Thoracic aorta (tissue), 2 donors: Measurements from ENCODE around the gene DTL. TPM values are rescaled to one million over a fixed set of nuclear protein-coding genes. Genes with fewer than 3 reads are reported as not detected.

Experiments
- ATAC-seq: fragments of 150-250 bp; one replicate; pipeline ENCODE4 v1.8.0; 2017; ENCODE audit warnings: low read depth; ENCODE audit not compliant: insufficient number of reproducible peaks, low FRiP score
- DNase-seq: peaks from one replicate; pipeline ENCODE4 v3.0.0-alpha.2; 2020; ENCODE audit warnings: low spot score
- H3K27ac ChIP-seq, 2 donors: fragments of 200-600 bp; sonication (generic); 1 replicate in 1 of 2; 2 replicates in 1 of 2; pipeline ENCODE4 v1.5.1; 2016; ENCODE audit warnings: mild to moderate bottlenecking in 2 of 2, moderate library complexity in 2 of 2
- H3K27me3 ChIP-seq: fragments of 200-600 bp; sonication (generic); replicated peaks from 2 replicates; pipeline ENCODE4 v1.6.0; 2016; ENCODE audit warnings: mild to moderate bottlenecking; ENCODE audit not compliant: insufficient read depth
- H3K36me3 ChIP-seq: fragments of 200-600 bp; sonication (generic); one replicate; pipeline ENCODE4 v1.5.1; 2016
- H3K4me1 ChIP-seq, 2 donors: fragments of 200-600 bp; sonication (generic); 1 replicate in 1 of 2; 2 replicates in 1 of 2; pipeline versions ENCODE4 v1.5.1 to v1.6.0; 2016; ENCODE audit warnings: low read depth in 2 of 2, mild to moderate bottlenecking in 1 of 2; ENCODE audit not compliant: control insufficient read depth in 1 of 2
- H3K4me3 ChIP-seq: fragments of 200-600 bp; sonication (generic); 2 replicates; pipeline ENCODE4 v1.5.1; 2016; ENCODE audit warnings: mild to moderate bottlenecking
- H3K9me3 ChIP-seq: fragments of 200-600 bp; sonication (generic); 2 replicates; pipeline ENCODE4 v1.5.1; 2016
- total RNA-seq, 2 donors: library from RNA; depleted of rRNA; stranded (reverse); fragments of >200 nt; gene quantifications; one replicate each; pipeline versions ENCODE4 v1.1.0 to v1.2.3, GENCODE V29; 2016
- TF ChIP-seq, protein P1 (sequence below): fragments of 200-600 bp; sonication (generic); IDR thresholded peaks from one replicate; pipeline ENCODE4 v1.5.1; 2019; ENCODE audit warnings: antibody characterized with exemption

The DTL gene
- total RNA-seq, 2 donors from 2014 or later, result 0.21 to 3.4 TPM

DNA sequence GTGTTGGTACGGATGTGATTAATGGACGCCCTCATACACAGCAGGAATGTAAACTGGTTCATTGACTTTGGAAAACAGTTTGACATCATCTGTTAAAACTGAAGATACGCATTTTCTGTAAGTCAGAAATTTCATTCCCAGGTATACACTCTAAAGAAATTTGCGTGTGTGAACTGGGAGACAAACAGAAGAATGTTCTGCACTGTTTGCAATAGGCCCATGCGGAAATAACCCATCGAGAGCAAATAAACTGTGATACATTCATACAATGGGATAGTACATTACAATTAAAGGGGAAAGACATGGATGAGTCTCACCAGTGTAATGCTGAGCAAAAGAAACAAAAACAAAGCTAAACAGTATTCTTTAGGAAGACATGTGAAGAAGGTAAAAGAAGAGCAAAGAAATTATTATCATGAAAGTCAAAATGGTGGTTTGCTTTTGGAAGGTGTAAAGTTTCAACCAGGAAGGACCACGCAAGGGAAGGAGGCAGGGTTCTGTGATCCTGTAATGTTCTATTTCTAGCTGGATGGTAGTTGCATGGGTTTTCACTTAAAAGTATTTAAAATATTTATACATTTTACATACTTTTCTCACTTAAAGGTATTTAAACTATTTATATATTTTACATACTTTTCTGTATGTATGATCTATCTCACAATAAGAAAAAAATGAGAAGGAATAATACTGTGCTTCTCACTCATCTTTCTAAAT is 30.5 kb upstream of the DTL start:
- no peaks in the 10 kb centered on the region for H3K4me1 ChIP-seq
- ATAC-seq, result no peak
- H3K27me3 ChIP-seq, result no peaks in the 10 kb centered on the region
- TF ChIP-seq, protein P1, sequence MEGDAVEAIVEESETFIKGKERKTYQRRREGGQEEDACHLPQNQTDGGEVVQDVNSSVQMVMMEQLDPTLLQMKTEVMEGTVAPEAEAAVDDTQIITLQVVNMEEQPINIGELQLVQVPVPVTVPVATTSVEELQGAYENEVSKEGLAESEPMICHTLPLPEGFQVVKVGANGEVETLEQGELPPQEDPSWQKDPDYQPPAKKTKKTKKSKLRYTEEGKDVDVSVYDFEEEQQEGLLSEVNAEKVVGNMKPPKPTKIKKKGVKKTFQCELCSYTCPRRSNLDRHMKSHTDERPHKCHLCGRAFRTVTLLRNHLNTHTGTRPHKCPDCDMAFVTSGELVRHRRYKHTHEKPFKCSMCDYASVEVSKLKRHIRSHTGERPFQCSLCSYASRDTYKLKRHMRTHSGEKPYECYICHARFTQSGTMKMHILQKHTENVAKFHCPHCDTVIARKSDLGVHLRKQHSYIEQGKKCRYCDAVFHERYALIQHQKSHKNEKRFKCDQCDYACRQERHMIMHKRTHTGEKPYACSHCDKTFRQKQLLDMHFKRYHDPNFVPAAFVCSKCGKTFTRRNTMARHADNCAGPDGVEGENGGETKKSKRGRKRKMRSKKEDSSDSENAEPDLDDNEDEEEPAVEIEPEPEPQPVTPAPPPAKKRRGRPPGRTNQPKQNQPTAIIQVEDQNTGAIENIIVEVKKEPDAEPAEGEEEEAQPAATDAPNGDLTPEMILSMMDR, result no peak
- peaks cover 5% of the 10 kb centered on the region for H3K36me3 ChIP-seq
- no peak overlapping the region for H3K27ac ChIP-seq
- DNase-seq, result no peak
- H3K9me3 ChIP-seq, result no peaks in the 10 kb centered on the region
- H3K4me3 ChIP-seq, result no peak overlapping the region

DNA sequence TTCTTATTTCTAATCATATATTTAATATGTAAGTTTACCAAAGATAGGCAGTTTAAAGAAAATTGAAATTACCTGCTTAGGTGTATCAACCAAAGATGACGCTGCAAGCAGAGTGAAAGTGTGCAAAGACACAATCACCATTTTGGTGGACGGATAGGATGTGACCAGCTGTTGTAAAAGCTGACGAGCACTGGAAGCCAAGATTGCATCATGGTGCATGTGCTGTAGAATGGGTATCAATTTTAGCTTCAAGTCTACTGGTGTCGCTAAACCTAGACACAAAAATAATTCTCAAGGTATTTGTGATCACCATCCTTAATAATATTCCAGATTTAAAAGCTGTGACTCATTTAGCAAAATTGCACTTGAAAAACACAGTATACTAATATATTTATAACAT is 28.4 kb upstream of the DTL start:
- TF ChIP-seq, protein P1, result no peak
- DNase-seq (no peak), ATAC-seq (no peak)
- Histone ChIP-seq H3K4me1 (no peaks in the 10 kb centered on the region), H3K27me3 (no peaks in the 10 kb centered on the region), H3K9me3 (no peaks in the 10 kb centered on the region), H3K4me3 (no peak overlapping the region), H3K27ac (no peak overlapping the region), H3K36me3 (peaks cover 5% of the 10 kb centered on the region)

DNA sequence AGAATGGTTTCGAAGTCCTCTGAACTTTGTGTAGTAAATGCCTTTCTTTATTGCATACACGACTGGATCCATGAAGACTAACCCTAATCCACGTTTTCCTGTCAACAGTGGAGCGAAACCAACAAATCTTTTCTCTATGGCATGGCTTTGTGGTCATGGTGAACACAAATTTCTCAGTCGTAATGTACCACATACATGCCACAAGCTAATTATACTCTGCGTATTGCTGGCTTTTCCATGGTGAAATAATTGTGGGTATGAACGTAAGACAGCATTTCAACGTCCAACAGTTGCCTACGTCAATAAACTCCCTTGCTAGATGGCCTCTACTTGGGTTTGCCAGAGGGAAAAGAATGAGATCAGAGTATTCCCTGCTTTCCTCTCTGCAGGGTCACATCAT is 27.7 kb upstream of the DTL start:
- Histone ChIP-seq H3K4me1 (no peaks in the 10 kb centered on the region), H3K9me3 (no peaks in the 10 kb centered on the region), H3K27ac (no peak overlapping the region), H3K27me3 (no peaks in the 10 kb centered on the region), H3K36me3 (peaks cover 5% of the 10 kb centered on the region), H3K4me3 (no peak overlapping the region)
- TF ChIP-seq, protein P1, result no peak
- ATAC-seq (no peak), DNase-seq (no peak)

DNA sequence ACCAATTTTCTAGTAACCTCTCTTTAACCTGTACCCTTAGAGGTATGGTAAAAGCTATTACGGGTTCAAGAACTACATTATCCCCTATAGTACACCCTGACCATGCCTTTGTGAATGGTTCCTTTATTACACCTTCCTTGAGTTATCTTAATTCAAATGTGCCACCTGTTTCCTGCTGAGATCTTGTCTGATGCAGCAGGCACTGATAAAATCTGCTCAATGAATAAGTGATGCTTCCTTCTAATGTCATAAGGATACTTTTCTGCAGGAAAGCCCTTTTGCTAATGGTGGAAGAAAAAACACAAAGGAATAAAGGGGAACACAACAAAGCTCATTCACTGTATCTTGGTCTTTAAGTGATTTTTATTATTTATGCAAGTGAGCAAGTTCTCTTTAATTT is 26.0 kb upstream of the DTL start:
- Histone ChIP-seq H3K27ac (no peak overlapping the region), H3K4me1 (no peaks in the 10 kb centered on the region), H3K27me3 (no peaks in the 10 kb centered on the region), H3K36me3 (peaks cover 5% of the 10 kb centered on the region), H3K9me3 (no peaks in the 10 kb centered on the region), H3K4me3 (no peak overlapping the region)
- ATAC-seq (no peak), DNase-seq (no peak)
- TF ChIP-seq, protein P1, result no peak

DNA sequence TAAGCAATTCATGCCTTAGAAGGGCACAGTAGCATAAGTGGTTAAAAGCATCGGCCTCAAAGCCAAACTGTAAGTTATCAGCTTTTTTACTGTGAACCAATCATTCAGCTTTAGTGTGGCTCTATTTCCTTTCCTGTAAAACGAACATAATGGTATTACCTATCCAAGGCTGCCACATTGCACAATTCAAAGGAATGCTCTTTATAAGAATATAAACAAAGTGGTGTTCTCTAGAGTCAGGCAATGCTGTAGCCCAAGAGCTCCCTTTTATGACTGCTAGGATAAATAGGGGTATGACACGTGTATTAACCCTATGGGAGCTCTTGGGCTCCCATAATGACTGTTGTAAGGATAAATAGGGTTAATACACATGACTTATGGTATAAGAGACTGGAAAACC is 25.5 kb upstream of the DTL start:
- TF ChIP-seq, protein P1, result no peak
- DNase-seq (no peak), ATAC-seq (no peak)
- H3K27ac ChIP-seq, result no peak overlapping the region
- H3K27me3 ChIP-seq, result no peaks in the 10 kb centered on the region
- no peaks in the 10 kb centered on the region for H3K9me3 ChIP-seq
- H3K36me3 ChIP-seq, result peaks cover under 1% of the 10 kb centered on the region
- no peak overlapping the region for H3K4me3 ChIP-seq
- no peaks in the 10 kb centered on the region for H3K4me1 ChIP-seq
